ENCODE results near the gene RPN2. TPM values are rescaled to one million over a fixed set of nuclear protein-coding genes. Genes with fewer than 3 reads are reported as not detected.

RPN2 gene
- total RNA-seq, 1 donor from 2014 or later = 237 TPM

GRCh38 chr20:37155987-37156386 lies 23.1 kb upstream of the RPN2 start:
- Histone ChIP-seq H3K4me3 (ENCODE audit: low read depth, low read length) (no peak overlapping the region), H3K36me3 (ENCODE audit: control insufficient read depth, insufficient read depth, low read length) (no peaks in the 10 kb centered on the region), H3K27me3 (ENCODE audit: control insufficient read depth, insufficient read depth, low read length) (peaks cover 2% of the 10 kb centered on the region)
- no peak for DNase-seq (ENCODE audit: low read depth)
- TF ChIP-seq, protein P1, sequence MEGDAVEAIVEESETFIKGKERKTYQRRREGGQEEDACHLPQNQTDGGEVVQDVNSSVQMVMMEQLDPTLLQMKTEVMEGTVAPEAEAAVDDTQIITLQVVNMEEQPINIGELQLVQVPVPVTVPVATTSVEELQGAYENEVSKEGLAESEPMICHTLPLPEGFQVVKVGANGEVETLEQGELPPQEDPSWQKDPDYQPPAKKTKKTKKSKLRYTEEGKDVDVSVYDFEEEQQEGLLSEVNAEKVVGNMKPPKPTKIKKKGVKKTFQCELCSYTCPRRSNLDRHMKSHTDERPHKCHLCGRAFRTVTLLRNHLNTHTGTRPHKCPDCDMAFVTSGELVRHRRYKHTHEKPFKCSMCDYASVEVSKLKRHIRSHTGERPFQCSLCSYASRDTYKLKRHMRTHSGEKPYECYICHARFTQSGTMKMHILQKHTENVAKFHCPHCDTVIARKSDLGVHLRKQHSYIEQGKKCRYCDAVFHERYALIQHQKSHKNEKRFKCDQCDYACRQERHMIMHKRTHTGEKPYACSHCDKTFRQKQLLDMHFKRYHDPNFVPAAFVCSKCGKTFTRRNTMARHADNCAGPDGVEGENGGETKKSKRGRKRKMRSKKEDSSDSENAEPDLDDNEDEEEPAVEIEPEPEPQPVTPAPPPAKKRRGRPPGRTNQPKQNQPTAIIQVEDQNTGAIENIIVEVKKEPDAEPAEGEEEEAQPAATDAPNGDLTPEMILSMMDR (IDR thresholded peaks at IDR 0.05; ENCODE audit: insufficient read depth, low read length, poor library complexity, severe bottlenecking) = no peak

- Histone ChIP-seq H3K4me3 (ENCODE audit: low read depth, low read length) (no peak overlapping the region), H3K36me3 (ENCODE audit: control insufficient read depth, insufficient read depth, low read length) (no peaks in the 10 kb centered on the region), H3K27me3 (ENCODE audit: control insufficient read depth, insufficient read depth, low read length) (peaks cover 2% of the 10 kb centered on the region)
- DNase-seq (ENCODE audit: low read depth) = no peak
- TF ChIP-seq, protein P1 (IDR thresholded peaks at IDR 0.05; ENCODE audit: insufficient read depth, low read length, poor library complexity, severe bottlenecking) = no peak
Measured at GRCh38 chr20:37158248-37158647, 20.9 kb upstream of the RPN2 start.

- H3K36me3 ChIP-seq (ENCODE audit: control insufficient read depth, insufficient read depth, low read length) = no peaks in the 10 kb centered on the region
- no peak overlapping the region for H3K4me3 ChIP-seq (ENCODE audit: low read depth, low read length)
- peaks cover 2% of the 10 kb centered on the region for H3K27me3 ChIP-seq (ENCODE audit: control insufficient read depth, insufficient read depth, low read length)
- DNase-seq (ENCODE audit: low read depth) = no peak
- TF ChIP-seq, protein P1 (IDR thresholded peaks at IDR 0.05; ENCODE audit: insufficient read depth, low read length, poor library complexity, severe bottlenecking) = no peak
Measured at GRCh38 chr20:37160683-37161082, 18.4 kb upstream of the RPN2 start.

DNA sequence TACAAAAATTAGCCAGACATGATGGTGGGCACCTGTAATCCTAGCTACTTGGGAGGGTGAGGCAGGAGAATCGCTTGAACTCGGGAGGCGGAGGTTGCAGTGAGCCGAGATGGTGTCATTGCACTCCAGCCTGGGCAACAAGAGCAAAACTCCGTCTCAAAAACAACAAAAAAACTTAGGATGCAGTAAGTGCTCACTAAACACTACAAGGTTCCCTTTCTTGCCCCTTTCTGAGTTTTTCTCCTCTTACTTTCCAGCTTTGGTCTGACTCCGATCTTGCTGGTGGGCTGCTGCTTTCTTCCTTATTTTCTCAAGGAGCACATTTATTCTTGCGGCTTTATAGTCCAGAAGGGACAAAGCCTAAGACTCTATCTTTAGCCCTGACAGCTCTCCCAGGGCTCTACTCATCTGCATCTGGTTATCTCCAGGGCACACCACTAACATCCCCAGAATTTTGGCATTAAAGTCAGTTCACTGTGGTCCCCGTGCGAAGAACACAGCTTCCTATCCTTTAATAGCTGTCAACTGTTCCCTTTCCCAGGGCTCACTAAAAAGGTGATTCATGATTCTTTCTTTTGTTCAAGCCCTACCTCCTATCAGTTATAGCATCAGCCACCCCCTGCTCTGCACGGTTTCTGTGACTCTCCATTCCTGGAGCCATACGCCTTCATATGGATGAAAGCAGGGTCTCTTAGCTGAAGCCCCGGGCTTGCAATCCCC lies 17.1 kb upstream of the RPN2 start:
- DNase-seq (ENCODE audit: low read depth) = no peak
- H3K36me3 ChIP-seq (ENCODE audit: control insufficient read depth, insufficient read depth, low read length) = no peaks in the 10 kb centered on the region
- peaks cover 2% of the 10 kb centered on the region for H3K27me3 ChIP-seq (ENCODE audit: control insufficient read depth, insufficient read depth, low read length)
- TF ChIP-seq, protein P1 (IDR thresholded peaks at IDR 0.05; ENCODE audit: insufficient read depth, low read length, poor library complexity, severe bottlenecking) = no peak
- no peak overlapping the region for H3K4me3 ChIP-seq (ENCODE audit: low read depth, low read length)

DNA sequence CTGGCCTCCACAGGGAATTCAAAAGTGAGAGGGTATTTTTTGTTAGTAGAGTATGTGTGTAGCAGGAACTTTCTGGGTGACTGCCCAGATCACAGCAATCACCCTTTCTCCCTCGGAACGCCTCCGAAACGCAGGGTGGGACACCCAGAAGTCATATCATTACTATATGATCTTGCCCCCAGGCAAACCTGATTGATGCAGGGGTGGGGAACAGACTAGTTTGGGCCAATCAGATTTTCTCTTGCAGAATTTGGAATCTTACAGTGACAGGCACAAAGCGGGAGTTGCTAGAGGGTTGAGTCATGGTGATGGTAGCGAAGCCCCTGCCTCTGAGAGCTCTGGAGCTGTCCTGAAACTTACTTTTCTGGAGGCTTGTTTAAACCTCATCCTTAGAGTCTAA lies 16.5 kb upstream of the RPN2 start:
- TF ChIP-seq, protein P1 (IDR thresholded peaks at IDR 0.05; ENCODE audit: insufficient read depth, low read length, poor library complexity, severe bottlenecking) = no peak
- Histone ChIP-seq H3K36me3 (ENCODE audit: control insufficient read depth, insufficient read depth, low read length) (no peaks in the 10 kb centered on the region), H3K4me3 (ENCODE audit: low read depth, low read length) (no peak overlapping the region), H3K27me3 (ENCODE audit: control insufficient read depth, insufficient read depth, low read length) (peaks cover 2% of the 10 kb centered on the region)
- DNase-seq (ENCODE audit: low read depth) = no peak

Data from kidney epithelial cell (primary cell).